ENCODE measurements around the gene MAPT.

DNA sequence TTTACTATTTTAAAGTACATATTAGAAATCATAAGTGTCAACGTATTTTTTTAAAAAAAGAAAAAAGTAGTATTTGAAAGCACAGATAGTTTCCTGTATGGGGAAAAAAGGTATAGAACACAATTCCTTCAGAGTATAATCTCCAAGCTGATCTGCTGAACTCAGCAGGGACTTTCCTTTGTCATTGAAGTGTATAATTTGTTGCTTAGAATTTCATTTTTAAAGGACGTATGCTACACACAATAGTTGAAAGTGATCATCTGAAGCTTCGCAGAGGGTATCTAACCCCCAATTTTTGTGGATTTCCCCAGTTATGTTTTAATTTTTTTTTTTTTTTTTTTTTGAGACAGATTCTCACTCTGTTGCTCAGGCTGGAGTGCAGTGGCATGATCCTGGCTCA lies 20.2 kb upstream of the MAPT start:
- TF ChIP-seq EZH2 (IDR thresholded peaks at IDR 0.05) (no peak), EZH2phosphoT487 (IDR thresholded peaks at IDR 0.05) (no peak)
- TF ChIP-seq, protein P1, sequence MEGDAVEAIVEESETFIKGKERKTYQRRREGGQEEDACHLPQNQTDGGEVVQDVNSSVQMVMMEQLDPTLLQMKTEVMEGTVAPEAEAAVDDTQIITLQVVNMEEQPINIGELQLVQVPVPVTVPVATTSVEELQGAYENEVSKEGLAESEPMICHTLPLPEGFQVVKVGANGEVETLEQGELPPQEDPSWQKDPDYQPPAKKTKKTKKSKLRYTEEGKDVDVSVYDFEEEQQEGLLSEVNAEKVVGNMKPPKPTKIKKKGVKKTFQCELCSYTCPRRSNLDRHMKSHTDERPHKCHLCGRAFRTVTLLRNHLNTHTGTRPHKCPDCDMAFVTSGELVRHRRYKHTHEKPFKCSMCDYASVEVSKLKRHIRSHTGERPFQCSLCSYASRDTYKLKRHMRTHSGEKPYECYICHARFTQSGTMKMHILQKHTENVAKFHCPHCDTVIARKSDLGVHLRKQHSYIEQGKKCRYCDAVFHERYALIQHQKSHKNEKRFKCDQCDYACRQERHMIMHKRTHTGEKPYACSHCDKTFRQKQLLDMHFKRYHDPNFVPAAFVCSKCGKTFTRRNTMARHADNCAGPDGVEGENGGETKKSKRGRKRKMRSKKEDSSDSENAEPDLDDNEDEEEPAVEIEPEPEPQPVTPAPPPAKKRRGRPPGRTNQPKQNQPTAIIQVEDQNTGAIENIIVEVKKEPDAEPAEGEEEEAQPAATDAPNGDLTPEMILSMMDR (IDR thresholded peaks at IDR 0.05): no peak
